ENCODE data around the gene HDDC2. TPM values are rescaled to one million over a fixed set of nuclear protein-coding genes. Genes with fewer than 3 reads are reported as not detected.
"Not testable (repeated sequence)": the region's sequence is repeated elsewhere in the genome, so short reads cannot be mapped to it uniquely, and the experiment has no call there.

HDDC2 gene
- total RNA-seq, 1 experiment from 2014 or later = 195 TPM

DNA sequence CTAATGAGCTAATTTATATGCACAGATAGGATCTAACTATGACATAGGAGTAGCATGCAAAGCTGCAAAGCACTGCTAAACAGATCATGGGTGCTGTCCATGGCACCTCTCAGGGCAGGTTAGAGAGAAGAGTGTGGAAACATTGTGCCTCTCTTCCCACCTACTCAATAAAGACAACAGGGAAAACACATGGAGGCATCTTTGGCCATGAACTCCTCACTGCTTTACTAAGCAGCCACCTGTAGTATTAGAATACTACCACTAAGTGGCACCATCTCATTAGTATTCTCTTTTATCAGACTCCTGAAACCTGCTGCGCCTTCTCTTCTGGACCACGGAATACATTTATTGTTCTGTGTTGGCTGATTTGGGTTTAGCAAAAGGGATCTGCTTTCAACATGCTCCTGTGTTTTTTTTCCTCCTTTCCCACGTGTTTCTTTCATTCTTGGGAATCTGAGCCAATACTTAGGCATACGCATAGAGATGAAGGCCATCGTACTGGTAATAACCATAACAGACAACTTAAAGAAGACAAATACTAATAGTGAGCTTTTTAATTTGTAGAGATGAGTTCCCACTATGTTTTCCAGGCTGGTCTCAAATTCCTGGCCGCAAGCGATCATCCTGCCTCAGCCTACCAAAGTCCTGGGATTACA lies 9.4 kb upstream of the HDDC2 start:
- peak; percentile 81 for DNase-seq (ENCODE audit: low read depth, low spot score)
- in situ Hi-C loops (cut with HindIII; ENCODE audit: low pct_unique_long_range_greater_than_20kb, low sequenced_read_pairs) = no loop called here

DNA sequence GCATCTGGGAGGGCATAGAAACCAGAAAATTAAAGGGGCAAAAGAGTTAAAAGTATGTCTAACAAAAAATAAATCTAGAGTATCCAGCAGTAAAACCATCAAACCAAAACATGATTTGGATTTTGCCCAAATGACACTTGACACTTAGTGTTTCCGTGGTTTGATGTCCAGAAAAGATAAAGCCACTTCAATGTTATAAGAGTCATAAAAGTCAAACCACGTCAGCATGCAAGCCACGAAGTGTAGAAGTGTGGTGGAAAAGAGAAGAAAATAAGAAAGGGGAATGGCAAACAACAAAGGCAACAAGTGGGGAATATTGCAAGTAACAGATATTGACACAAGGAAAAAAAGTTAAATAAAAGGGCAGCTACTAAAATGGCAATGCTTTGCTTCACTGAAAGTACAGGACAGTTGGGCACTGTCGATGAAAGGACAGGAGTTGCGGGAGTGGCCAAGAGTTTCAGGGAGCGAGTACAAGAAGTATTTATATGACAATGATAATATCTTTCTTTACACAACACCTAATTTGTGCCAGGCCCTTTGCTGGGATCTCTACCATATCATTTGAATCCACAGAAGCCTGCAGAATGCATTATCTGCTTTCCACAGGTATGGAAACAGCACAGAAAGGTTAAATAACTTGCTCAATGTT lies 6.3 kb upstream of the HDDC2 start:
- in situ Hi-C loops (cut with HindIII; ENCODE audit: low pct_unique_long_range_greater_than_20kb, low sequenced_read_pairs) = no loop called here

DNA sequence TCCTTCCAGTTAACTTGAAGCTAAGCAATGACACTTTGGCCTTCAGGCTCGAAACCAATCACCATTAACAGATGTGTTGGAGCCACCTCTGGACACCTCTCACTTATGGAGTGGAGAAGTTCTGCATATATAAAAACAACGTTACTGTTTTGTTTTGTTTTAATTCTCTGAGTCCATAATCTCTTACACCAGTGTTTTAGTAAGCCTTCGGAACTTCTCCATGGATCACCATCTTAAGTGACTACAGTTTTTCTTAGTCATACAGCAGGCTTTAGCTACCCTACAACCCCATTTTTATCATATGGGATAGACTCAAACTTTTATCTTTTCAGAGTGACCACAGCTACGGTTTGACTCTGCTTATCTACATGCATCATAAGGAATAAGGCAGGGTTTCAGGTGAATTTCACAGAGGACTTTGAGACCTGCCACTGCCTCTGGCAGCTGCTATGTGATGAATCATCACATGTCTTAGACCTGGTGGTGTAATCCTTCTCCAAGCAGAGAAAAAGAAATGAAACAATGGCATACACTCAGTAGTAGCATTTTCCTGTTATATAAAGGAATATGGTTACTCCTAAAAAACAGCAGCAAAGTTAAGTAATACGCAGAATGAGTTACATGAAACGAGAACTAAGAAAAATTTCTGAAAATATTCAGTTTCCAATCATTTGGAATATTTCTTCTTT lies 5.5 kb upstream of the HDDC2 start:
- in situ Hi-C loops (cut with HindIII; ENCODE audit: low pct_unique_long_range_greater_than_20kb, low sequenced_read_pairs) = no loop called here
- DNase-seq (ENCODE audit: low read depth, low spot score) = peak; percentile 66

More for the DNA sequence above, 6.3 kb upstream of the HDDC2 start:
- DNase-seq (ENCODE audit: low read depth, low spot score) = no peak

DNA sequence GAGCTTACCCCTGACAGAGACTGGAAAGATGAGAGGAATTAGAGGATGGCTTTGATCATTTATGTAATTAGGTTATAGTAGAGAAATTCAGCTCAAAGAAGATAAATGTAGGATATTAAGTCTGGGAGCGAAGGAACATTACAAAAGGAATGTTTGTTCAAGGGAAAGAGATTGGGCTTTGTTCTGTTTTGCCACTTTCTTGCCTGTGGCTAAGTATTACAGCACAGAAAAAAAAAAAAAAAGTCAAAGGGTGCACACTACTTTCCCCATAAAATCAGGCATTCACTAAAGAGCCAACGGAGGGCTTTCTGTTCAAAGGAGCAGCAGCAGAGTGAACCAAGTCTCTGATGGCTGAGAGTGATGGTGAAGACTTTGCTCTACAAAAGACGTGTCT lies 5.0 kb upstream of the HDDC2 start:
- DNase-seq (ENCODE audit: low read depth, low spot score) = peak; percentile 92
- in situ Hi-C loops (cut with HindIII; ENCODE audit: low pct_unique_long_range_greater_than_20kb, low sequenced_read_pairs) = no loop called here

DNA sequence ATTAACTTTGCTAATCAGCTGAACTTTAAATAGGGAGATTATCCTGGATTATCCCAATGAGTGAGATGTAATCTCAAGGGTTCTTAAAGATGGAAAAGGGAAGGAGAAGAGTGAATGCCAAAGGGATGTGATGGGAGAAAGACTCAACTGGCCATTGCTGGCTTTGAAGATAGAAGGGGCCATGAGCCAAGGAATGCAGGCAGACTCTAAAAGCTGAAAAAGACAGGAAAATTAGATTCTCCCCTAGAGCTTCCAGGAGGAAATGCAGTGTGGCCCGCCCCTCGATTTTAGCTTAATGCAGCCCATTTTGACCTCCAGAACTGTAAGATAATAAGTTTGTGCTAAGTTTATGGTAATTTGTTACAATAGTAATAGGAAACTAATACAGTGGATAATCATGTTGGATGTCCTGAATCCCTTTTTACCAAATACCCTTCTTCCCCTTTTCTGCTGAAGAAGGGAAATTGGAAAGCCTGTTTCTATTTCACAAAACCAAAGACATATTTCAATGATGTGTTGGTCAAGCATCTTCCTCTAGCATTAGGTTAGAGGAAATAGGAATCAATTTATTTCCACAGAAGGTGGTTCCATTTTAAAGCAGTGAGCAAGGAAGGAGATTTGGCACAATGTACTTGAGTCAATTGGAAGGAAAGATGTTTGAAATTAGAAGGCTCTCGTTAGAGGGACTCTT lies 3.3 kb upstream of the HDDC2 start:
- in situ Hi-C loops (cut with HindIII; ENCODE audit: low pct_unique_long_range_greater_than_20kb, low sequenced_read_pairs) = no loop called here

DNA sequence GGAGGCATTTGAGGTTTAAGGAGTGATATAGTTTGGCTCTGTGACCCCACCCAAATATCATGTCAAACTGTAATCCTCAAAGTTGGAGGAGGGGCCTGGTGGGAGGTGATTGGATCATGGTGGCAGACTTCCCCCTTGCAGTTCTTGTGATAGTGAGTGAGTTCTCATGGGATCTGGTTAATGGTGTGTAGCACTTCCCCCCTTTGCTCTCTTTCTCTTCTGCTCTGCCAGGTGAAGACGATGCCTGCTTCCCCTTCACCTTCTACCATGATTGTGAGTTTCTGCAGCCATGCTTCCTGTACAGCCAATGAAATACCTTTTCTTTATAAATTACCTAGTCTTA lies 1.7 kb upstream of the HDDC2 start:
- DNase-seq (ENCODE audit: low read depth, low spot score) = no peak
- in situ Hi-C loops (cut with HindIII; ENCODE audit: low pct_unique_long_range_greater_than_20kb, low sequenced_read_pairs) = no loop called here

More for the DNA sequence above, 3.3 kb upstream of the HDDC2 start:
- DNase-seq (ENCODE audit: low read depth, low spot score) = no peak

DNA sequence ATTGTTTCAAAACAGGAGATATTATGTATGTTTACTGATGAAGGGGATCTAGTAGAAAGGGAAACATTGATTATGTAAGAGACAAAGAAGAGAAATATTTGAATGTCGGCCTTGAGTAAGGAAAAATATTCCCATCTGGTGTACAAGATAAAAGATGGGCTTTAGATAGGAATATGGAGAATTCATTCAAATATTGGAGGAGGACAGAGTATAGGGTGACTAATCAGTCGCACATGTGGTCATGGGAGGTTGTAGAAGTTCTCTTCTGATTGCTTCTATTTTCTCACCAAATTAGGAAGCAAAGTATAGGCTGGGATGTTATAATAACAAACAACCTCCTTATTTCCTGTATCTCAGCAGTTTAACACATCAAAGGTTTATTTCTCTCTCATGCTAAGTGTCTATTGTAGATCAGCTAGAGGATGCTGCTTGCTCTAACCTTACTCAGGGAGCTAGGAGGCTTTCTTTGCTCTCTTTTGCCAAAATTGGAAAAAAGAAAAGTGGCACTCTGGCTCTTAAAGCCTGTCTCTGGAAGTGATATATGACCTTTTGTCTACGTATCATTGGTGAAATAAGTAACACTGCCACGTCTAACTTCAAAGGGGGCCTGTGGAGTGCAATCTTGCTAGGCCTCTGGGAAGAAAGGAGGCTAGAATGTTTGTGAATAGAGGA lies 1.2 kb upstream of the HDDC2 start:
- in situ Hi-C loops (cut with HindIII; ENCODE audit: low pct_unique_long_range_greater_than_20kb, low sequenced_read_pairs) = no loop called here
- no peak for DNase-seq (ENCODE audit: low read depth, low spot score)

DNA sequence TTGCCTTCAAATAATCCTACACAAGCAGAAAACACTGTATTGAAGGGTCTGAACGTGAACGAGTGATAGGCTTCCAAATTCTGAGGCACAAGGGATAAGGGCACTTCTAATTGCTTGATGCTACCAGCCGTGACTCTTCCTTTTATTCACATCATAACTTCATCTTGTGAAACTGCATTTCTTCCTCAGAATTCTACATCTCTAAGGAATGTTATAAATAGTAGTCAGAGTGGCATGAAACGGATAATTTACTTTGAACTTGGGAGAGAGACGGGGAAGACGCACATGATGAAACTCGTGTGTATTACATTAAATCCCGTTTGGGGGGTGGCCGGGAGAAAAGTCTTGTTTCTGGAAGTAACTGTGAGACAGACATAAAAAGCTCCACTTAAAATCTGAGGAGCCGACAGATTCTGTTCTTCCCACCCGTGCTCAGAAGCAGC lies 754 bp downstream of the HDDC2 start:
- in situ Hi-C loops (cut with HindIII; ENCODE audit: low pct_unique_long_range_greater_than_20kb, low sequenced_read_pairs) = no loop called here
- DNase-seq (ENCODE audit: low read depth, low spot score) = peak; percentile 6

DNA sequence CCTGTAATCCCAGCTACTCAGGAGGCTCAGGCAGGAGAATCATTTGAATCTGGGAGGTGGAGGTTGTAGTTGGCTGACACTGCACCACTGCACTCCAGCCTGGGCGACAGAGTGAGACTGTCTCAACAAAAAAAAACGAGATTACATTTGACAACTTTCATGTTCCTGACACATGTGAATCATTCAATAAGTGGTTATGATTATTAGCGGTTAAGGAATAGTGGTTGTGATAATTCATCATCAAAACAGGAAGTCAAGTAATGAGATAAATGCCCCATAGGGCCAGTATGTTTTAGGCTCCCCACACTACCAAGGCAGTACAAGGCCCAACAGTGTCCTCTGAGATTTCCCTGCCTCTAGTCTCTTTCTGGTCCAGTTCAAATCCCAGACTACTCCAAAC lies 2.5 kb downstream of the HDDC2 start:
- no peak for DNase-seq (ENCODE audit: low read depth, low spot score)
- in situ Hi-C loops (cut with HindIII; ENCODE audit: low pct_unique_long_range_greater_than_20kb, low sequenced_read_pairs) = no loop called here

DNA sequence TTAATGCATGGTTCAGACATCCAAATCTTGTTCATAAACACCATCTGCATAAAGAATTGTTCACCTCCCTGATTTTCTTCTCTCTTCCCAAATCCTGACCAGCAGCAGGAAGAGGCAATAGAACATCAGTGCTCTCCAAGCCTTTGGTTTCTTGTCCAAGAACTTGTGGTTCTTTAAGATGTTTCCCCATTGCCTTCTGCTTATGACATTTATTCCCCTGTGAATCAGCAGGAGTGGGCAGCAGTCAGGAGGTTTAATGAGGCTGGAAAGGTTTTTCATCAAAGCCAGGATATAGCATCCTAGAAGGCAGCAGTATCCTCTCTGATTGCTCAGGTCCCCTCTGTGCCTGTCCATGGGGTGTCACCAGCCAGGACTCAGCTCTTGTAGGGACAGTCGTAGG lies 5.3 kb downstream of the HDDC2 start:
- in situ Hi-C loops (cut with HindIII; ENCODE audit: low pct_unique_long_range_greater_than_20kb, low sequenced_read_pairs) = no loop called here
- DNase-seq (ENCODE audit: low read depth, low spot score) = no peak

DNA sequence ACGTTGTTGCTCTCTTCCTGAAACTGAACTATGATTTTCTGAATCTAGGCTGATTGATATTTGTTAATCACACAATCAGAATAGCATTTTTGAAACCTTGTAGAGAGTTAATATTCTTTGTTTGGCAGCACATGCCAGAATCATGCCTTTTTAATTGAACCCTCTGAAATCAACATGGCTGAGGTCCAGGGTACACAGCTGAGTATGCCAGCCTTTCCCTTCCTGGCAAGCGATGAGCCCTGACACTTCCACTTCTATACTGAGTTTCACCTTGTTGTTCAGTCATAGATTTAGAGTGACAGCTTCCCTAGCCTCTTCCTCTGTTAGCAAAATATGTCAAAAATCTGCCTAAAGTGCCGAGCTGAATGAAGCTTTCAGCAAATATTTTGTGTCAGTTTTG lies 6.8 kb downstream of the HDDC2 start:
- in situ Hi-C loops (cut with HindIII; ENCODE audit: low pct_unique_long_range_greater_than_20kb, low sequenced_read_pairs) = no loop called here
- DNase-seq (ENCODE audit: low read depth, low spot score) = no peak

DNA sequence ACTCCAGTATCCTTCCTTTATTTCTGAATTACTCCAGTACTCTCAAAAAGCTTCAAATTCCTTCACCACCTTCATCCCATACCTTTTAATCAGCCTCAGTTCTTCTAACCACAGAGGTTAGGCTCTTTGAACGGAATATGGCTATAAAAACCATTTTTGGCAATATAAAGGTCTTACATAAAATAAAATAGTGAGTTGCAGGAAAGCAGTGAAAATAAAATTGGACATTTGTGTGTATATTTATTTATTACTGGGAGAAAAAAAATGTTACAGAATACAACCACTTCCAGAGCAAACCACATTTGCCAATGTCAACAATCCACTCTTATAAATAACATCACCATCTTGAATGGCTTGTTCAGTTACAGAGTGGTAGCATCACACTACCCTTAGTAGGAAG lies 7.7 kb downstream of the HDDC2 start:
- no peak for DNase-seq (ENCODE audit: low read depth, low spot score)
- in situ Hi-C loops (cut with HindIII; ENCODE audit: low pct_unique_long_range_greater_than_20kb, low sequenced_read_pairs) = no loop called here

DNA sequence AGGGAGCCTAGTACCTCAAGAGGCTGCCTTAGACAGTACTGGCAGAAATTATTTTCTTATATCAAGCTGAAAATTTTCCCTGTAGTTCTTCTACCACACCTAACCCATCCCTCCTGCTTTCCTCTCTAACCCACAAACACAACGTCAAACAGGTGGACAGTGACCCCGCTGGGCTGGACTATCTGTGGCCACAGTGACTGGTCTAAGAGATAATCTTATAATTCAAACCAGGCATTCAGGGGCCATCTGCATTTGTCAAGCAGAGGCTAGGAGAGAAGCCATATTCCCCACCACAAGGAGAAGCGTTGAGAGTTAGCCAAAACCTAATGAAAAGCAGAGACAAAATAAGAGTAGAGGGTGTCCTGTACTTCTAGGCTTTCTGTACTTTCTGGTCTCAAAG lies 8.2 kb downstream of the HDDC2 start:
- in situ Hi-C loops (cut with HindIII; ENCODE audit: low pct_unique_long_range_greater_than_20kb, low sequenced_read_pairs) = no loop called here
- DNase-seq (ENCODE audit: low read depth, low spot score) = no peak

DNA sequence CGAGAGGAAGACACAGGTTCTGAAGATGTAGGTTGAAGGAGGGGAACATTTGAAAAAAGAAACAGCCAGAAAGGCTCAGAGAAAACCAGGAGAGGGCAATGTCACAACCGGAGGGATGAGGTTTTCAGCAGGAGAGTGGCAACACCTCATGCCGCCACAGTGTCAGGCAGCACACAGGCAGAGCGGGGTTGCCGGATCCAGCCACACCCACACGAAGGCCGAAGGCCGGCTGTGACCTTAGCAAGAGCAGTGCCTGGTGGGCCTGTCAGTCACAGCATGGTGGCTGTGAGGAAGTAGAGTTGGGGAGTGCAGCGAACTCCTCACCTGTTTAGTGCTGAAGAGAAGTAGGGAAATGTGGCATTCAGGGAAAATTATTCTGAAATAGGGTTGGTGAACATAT lies 14.0 kb downstream of the HDDC2 start:
- in situ Hi-C loops (cut with HindIII; ENCODE audit: low pct_unique_long_range_greater_than_20kb, low sequenced_read_pairs) = no loop called here
- no peak for DNase-seq (ENCODE audit: low read depth, low spot score)

DNA sequence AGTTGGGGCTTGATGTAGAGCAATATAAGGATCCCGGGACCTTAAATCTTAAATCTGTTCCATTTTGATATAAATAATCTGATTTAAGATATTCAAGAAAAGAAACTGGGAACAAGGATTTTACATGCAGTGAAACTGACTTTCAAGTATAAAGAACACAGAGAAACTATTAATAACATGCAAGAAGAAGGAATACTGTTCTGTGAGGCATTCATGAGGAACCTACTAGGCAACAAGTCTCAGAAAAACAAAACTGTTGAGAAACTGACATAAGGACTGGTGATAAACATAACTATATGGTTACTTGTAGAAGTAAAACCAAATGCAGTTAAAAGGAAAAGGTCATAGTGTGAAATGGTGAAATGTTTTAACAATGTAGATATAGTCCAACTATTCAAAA lies 15.8 kb downstream of the HDDC2 start:
- in situ Hi-C loops (cut with HindIII; ENCODE audit: low pct_unique_long_range_greater_than_20kb, low sequenced_read_pairs) = no loop called here

DNA sequence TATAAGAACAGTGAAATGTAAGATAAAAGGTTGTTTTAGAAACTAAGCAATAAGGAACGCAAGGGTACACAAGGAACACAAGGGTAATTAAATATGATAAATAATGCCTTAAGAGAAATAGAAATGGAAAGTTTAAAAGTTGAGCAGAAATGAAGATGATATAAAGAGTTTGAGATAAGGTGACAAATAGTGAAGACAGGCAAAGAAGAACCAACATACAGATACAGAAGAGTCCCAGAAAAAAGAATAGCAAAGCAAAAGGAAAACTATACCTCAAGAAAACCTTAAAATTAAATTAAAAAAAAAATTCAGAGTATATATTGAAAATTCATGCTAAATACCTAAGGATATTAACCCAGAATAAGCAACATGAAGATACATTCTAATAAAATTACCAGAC lies 16.4 kb downstream of the HDDC2 start:
- in situ Hi-C loops (cut with HindIII; ENCODE audit: low pct_unique_long_range_greater_than_20kb, low sequenced_read_pairs) = no loop called here
- no peak for DNase-seq (ENCODE audit: low read depth, low spot score)

More for the DNA sequence above, 15.8 kb downstream of the HDDC2 start:
- no peak for DNase-seq (ENCODE audit: low read depth, low spot score)

DNA sequence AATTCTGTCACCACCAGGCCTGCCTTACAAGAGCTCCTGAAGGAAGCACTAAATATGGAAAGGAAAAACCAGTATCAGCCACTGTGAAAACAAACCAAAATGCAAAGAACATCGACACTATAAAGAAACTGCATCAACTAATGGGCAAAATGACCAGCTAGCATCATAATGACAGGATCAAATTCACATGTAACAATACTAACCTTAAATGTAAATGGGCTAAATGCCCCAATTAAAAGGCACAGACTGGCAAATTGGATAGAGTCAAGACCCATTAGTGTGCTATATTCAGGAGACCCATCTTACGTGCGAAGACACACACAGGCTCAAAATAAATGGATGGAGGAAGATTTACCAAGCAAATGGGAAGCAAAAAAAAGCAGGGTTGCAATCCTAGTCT lies 19.3 kb downstream of the HDDC2 start:
- DNase-seq (ENCODE audit: low read depth, low spot score); in situ Hi-C loops (cut with HindIII; ENCODE audit: low pct_unique_long_range_greater_than_20kb, low sequenced_read_pairs): not testable (repeated sequence)
